DND-41 (cell line): Measurements from ENCODE around the gene SIX3.

Source experiments
- ATAC-seq: fragments of 200-7000 bp; cut with Tn5 transposase; 3 replicates; pipeline ENCODE4 v1.9.1; 2021; ENCODE audit warnings: low read depth; ENCODE audit not compliant: insufficient read depth
- DNase-seq: peaks from one replicate; pipeline ENCODE4 v3.0.0-alpha.2; 2020
- H2AFZ ChIP-seq: 2 replicates; pipeline ENCODE4 v1.6.0; 2012; ENCODE audit warnings: low read depth, low read length
- H3K27ac ChIP-seq: 2 replicates; pipeline ENCODE4 v1.5.1; 2012; ENCODE audit warnings: low read length, inconsistent platforms
- H3K27me3 ChIP-seq: fragments of 200-600 bp; sonication (generic); 2 replicates; pipeline ENCODE4 v1.6.0; 2012; ENCODE audit warnings: low read length, mild to moderate bottlenecking, inconsistent platforms; ENCODE audit not compliant: insufficient read depth, poor library complexity
- H3K36me3 ChIP-seq: 2 replicates; pipeline ENCODE4 v1.5.1; 2012; ENCODE audit warnings: low read length, inconsistent platforms; ENCODE audit not compliant: insufficient read depth
- H3K4me1 ChIP-seq: 2 replicates; pipeline ENCODE4 v1.5.1; 2012; ENCODE audit warnings: mild to moderate bottlenecking, low read length; ENCODE audit not compliant: insufficient read depth
- H3K4me2 ChIP-seq: 2 replicates; pipeline ENCODE4 v1.6.0; 2012; ENCODE audit warnings: mild to moderate bottlenecking, moderate library complexity, low read length, inconsistent platforms; ENCODE audit not compliant: insufficient read depth
- H3K4me3 ChIP-seq, 2 experiments: fragments of 200-600 bp in 1 of 2; shearing (Covaris generic) in 1 of 2; 2 replicates each; pipeline ENCODE4 v1.5.1; 2012 to 2016; ENCODE audit warnings: inconsistent platforms in 2 of 2, low read length in 2 of 2, mild to moderate bottlenecking in 2 of 2, low read depth in 1 of 2, moderate library complexity in 1 of 2
- H3K79me2 ChIP-seq: 2 replicates; pipeline ENCODE4 v1.6.0; 2012; ENCODE audit warnings: low read length, inconsistent platforms; ENCODE audit not compliant: insufficient read depth
- H3K9ac ChIP-seq: 2 replicates; pipeline ENCODE4 v1.6.0; 2012; ENCODE audit warnings: low read depth, mild to moderate bottlenecking, inconsistent platforms, low read length, moderate library complexity
- H3K9me3 ChIP-seq: 2 replicates; pipeline ENCODE4 v1.5.1; 2012; ENCODE audit warnings: low read length, moderate library complexity, mild to moderate bottlenecking, inconsistent platforms; ENCODE audit not compliant: insufficient read depth, severe bottlenecking
- H4K20me1 ChIP-seq: 2 replicates; pipeline ENCODE4 v1.6.0; 2012; ENCODE audit warnings: low read length; ENCODE audit not compliant: insufficient read depth
- EZH2 ChIP-seq: IDR thresholded peaks from 3 replicates; pipeline ENCODE4 v1.6.1; 2012; ENCODE audit warnings: borderline replicate concordance, low read depth, mild to moderate bottlenecking, moderate library complexity, low read length, inconsistent platforms; ENCODE audit not compliant: severe bottlenecking
- TF ChIP-seq, protein P1 (sequence below): IDR thresholded peaks from 2 replicates; pipeline ENCODE4 v1.5.1; 2012; ENCODE audit warnings: borderline replicate concordance, low read length, moderate library complexity, mild to moderate bottlenecking; ENCODE audit not compliant: poor library complexity, severe bottlenecking; ENCODE audit errors: extremely low read depth

The SIX3 gene

DNA sequence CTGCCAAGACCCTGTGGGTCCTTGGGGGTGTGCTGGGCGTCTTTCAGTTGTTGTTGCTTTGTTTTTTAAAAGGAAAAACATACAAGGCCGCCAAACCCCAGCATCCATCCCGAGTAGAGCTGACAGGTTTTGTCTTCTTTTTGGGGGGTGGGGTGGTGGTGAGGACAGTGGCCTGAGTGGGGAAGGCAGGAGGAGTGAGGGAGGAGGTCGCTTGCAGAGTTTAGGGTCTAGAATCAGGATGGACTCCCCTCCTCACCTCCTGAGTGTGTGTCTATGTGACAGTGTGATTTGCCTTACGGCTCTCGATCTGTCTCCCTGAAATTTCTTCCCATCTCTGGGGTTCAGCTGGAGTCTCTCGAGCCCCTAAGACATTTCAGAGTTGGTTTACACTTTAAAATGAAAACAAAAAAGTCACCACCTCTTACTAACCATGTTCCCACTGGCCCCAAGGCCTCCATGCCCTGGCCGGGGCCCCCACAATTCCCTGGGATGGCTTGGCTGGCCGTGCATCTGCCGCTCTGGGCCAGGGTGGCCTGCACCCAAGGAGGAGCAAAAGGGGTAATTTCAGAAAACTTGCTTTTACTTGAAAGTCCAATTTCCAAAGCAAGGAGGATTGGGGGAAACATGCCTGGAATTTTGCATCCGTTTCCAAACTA is 5.0 kb downstream of the SIX3 start:
- Histone ChIP-seq H3K4me3 (no peak overlapping the region), H3K4me2 (no peak overlapping the region), H3K9ac (no peak overlapping the region), H3K27me3 (no peaks in the 10 kb centered on the region), H2AFZ (no peak overlapping the region), H3K9me3 (no peaks in the 10 kb centered on the region), H3K36me3 (no peaks in the 10 kb centered on the region), H3K79me2 (no peaks in the 10 kb centered on the region), H3K4me1 (no peaks in the 10 kb centered on the region), H4K20me1 (0 out of 2 replicates have a peak, but pooled peaks cover 3% of the 10 kb centered on the region), H3K27ac (no peak overlapping the region)
- no peak for ATAC-seq
- DNase-seq = no peak
- TF ChIP-seq EZH2 = no peak
- TF ChIP-seq, protein P1, sequence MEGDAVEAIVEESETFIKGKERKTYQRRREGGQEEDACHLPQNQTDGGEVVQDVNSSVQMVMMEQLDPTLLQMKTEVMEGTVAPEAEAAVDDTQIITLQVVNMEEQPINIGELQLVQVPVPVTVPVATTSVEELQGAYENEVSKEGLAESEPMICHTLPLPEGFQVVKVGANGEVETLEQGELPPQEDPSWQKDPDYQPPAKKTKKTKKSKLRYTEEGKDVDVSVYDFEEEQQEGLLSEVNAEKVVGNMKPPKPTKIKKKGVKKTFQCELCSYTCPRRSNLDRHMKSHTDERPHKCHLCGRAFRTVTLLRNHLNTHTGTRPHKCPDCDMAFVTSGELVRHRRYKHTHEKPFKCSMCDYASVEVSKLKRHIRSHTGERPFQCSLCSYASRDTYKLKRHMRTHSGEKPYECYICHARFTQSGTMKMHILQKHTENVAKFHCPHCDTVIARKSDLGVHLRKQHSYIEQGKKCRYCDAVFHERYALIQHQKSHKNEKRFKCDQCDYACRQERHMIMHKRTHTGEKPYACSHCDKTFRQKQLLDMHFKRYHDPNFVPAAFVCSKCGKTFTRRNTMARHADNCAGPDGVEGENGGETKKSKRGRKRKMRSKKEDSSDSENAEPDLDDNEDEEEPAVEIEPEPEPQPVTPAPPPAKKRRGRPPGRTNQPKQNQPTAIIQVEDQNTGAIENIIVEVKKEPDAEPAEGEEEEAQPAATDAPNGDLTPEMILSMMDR = no peak

GRCh38 chr2:44947028-44947375 is 5.5 kb downstream of the SIX3 start:
- Histone ChIP-seq H3K4me2 (no peak overlapping the region), H3K9me3 (no peaks in the 10 kb centered on the region), H3K79me2 (no peaks in the 10 kb centered on the region), H3K4me3 (no peak overlapping the region), H2AFZ (no peak overlapping the region), H3K9ac (no peak overlapping the region), H3K27ac (no peak overlapping the region), H3K27me3 (no peaks in the 10 kb centered on the region), H3K36me3 (no peaks in the 10 kb centered on the region), H4K20me1 (0 out of 2 replicates have a peak, but pooled peaks cover 3% of the 10 kb centered on the region), H3K4me1 (no peaks in the 10 kb centered on the region)
- ATAC-seq (no peak), DNase-seq (no peak)
- TF ChIP-seq, protein P1 = no peak
- no peak for TF ChIP-seq EZH2

- Histone ChIP-seq H3K9me3 (no peaks in the 10 kb centered on the region), H4K20me1 (0 out of 2 replicates have a peak, but pooled peaks cover 3% of the 10 kb centered on the region), H3K79me2 (no peaks in the 10 kb centered on the region), H2AFZ (no peak overlapping the region), H3K36me3 (no peaks in the 10 kb centered on the region), H3K27me3 (no peaks in the 10 kb centered on the region), H3K4me1 (no peaks in the 10 kb centered on the region), H3K27ac (no peak overlapping the region), H3K9ac (no peak overlapping the region), H3K4me3 (no peak overlapping the region), H3K4me2 (no peak overlapping the region)
- ATAC-seq (no peak), DNase-seq (no peak)
- TF ChIP-seq EZH2 = no peak
- TF ChIP-seq, protein P1 = no peak
Observed at GRCh38 chr2:44948565-44949328, 7.2 kb downstream of the SIX3 start.
